Lower leg skin (tissue), 4 donors: ENCODE results near the gene HLA-C. TPM values are rescaled to one million over a fixed set of nuclear protein-coding genes. Genes with fewer than 3 reads are reported as not detected.

Experiments
- DNase-seq, 2 donors: peaks; one replicate each; pipeline ENCODE4 v3.0.0-alpha.2; 2019; ENCODE audit warnings: low spot score in 2 of 2
- H3K4me3 ChIP-seq: fragments of 200-600 bp; sonication (generic); 2 replicates; pipeline ENCODE4 v1.5.1; 2017; ENCODE audit warnings: mild to moderate bottlenecking, low read depth; ENCODE audit not compliant: poor library complexity, severe bottlenecking
- CTCF ChIP-seq, 3 donors: fragments of 450-650 bp; IDR thresholded peaks; one replicate each; pipeline ENCODE4 v1.5.1; 2016; ENCODE audit warnings: antibody characterized with exemption in 3 of 3, mild to moderate bottlenecking in 3 of 3, moderate library complexity in 2 of 3
- POLR2A ChIP-seq, 2 donors: fragments of 450-650 bp; IDR thresholded peaks; one replicate each; pipeline ENCODE4 v1.6.1; 2016 to 2017; ENCODE audit warnings: antibody characterized with exemption in 2 of 2, mild to moderate bottlenecking in 1 of 2, moderate library complexity in 1 of 2
- WGBS, 2 donors: methylation state at CpG; one replicate each; pipeline ENCODE4 v1.1.5; 2018; 5-methylcytosine and 5-hydroxymethylcytosine counted together
- intact Hi-C: fragments of 100-400 bp; cut with DNase I; formaldehyde crosslinking; loops from one replicate; pipeline ENCODE4 v1.15.0; 2023; ENCODE audit warnings: low total_unique reads
- total RNA-seq, 4 donors: library from RNA; depleted of rRNA; stranded (reverse); fragments of >200 nt; gene quantifications; one replicate each; pipeline ENCODE4 v1.1.0, GENCODE V29; 2016

Gene HLA-C
- total RNA-seq, 4 donors from 2014 or later = 387 to 776 (median 534) TPM

- 3 to 34% methylated on average over 7 to 15 of the region's 57 CpGs for WGBS, 2 donors
- DNase-seq = no peak
- intact Hi-C loops = no loop called here
- H3K4me3 ChIP-seq = no peak overlapping the region
- TF ChIP-seq POLR2A (IDR thresholded peaks at IDR 0.05) = no peak
- TF ChIP-seq CTCF (IDR thresholded peaks at IDR 0.05) = no peak
Observed at GRCh38 chr6:31308050-31308844, 36.4 kb upstream of the HLA-C start.

GRCh38 chr6:31307669-31308049, 35.8 kb upstream of the HLA-C start:
- no peak overlapping the region for H3K4me3 ChIP-seq
- no peak for TF ChIP-seq CTCF (IDR thresholded peaks at IDR 0.05)
- no peak for TF ChIP-seq POLR2A (IDR thresholded peaks at IDR 0.05)

GRCh38 chr6:31305703-31306219, 33.9 kb upstream of the HLA-C start:
- WGBS, 2 donors = 84 to 92% methylated on average over 4 of the region's 4 CpGs
- no peak for DNase-seq
- TF ChIP-seq CTCF (IDR thresholded peaks at IDR 0.05) = no peak
- TF ChIP-seq POLR2A (IDR thresholded peaks at IDR 0.05) = no peak
- intact Hi-C loops = no loop called here
- no peak overlapping the region for H3K4me3 ChIP-seq

More at GRCh38 chr6:31307669-31308049, 35.8 kb upstream of the HLA-C start:
- WGBS, 2 donors = 51 to 57% methylated on average over 13 to 14 of the region's 14 CpGs
- intact Hi-C loops = no loop called here
- DNase-seq = no peak

GRCh38 chr6:31304683-31305082, 32.8 kb upstream of the HLA-C start:
- DNase-seq = no peak
- WGBS, 2 donors = 69 to 78% methylated on average over 4 of the region's 4 CpGs
- intact Hi-C loops = no loop called here
- TF ChIP-seq CTCF (IDR thresholded peaks at IDR 0.05) (no peak), POLR2A (IDR thresholded peaks at IDR 0.05) (no peak)
- no peak overlapping the region for H3K4me3 ChIP-seq

- intact Hi-C loops = no loop called here
- 53 to 78% methylated on average over 4 of the region's 4 CpGs for WGBS, 2 donors
- no peak for DNase-seq
- TF ChIP-seq POLR2A (IDR thresholded peaks at IDR 0.05) (no peak), CTCF (IDR thresholded peaks at IDR 0.05) (no peak)
- no peak overlapping the region for H3K4me3 ChIP-seq
Observed at GRCh38 chr6:31300797-31301196, 28.9 kb upstream of the HLA-C start.
